Suprapubic skin (tissue), 3 donors: ENCODE results near the gene RASA3.

Source experiments
- POLR2A ChIP-seq, 2 donors: fragments of 450-650 bp; IDR thresholded peaks; one replicate each; pipeline ENCODE4 v1.6.1; 2017; ENCODE audit warnings: antibody characterized with exemption in 2 of 2, mild to moderate bottlenecking in 2 of 2, moderate library complexity in 2 of 2
- TF ChIP-seq, protein P1 (sequence below), 2 donors: fragments of 200-600 bp in 1 of 2; fragments of 450-650 bp in 1 of 2; sonication (generic) in 1 of 2; IDR thresholded peaks; one replicate each; pipeline ENCODE4 v1.5.1; 2016 to 2019; ENCODE audit warnings: antibody characterized with exemption in 2 of 2, mild to moderate bottlenecking in 1 of 2, moderate library complexity in 1 of 2

GRCh38 chr13:114011226-114011625 lies 121.2 kb downstream of the RASA3 start:
- TF ChIP-seq, protein P1, sequence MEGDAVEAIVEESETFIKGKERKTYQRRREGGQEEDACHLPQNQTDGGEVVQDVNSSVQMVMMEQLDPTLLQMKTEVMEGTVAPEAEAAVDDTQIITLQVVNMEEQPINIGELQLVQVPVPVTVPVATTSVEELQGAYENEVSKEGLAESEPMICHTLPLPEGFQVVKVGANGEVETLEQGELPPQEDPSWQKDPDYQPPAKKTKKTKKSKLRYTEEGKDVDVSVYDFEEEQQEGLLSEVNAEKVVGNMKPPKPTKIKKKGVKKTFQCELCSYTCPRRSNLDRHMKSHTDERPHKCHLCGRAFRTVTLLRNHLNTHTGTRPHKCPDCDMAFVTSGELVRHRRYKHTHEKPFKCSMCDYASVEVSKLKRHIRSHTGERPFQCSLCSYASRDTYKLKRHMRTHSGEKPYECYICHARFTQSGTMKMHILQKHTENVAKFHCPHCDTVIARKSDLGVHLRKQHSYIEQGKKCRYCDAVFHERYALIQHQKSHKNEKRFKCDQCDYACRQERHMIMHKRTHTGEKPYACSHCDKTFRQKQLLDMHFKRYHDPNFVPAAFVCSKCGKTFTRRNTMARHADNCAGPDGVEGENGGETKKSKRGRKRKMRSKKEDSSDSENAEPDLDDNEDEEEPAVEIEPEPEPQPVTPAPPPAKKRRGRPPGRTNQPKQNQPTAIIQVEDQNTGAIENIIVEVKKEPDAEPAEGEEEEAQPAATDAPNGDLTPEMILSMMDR (IDR thresholded peaks at IDR 0.05): no peak
- no peak for TF ChIP-seq POLR2A (IDR thresholded peaks at IDR 0.05)
